NCI-H748 (cell line): Measurements from ENCODE around the gene UGT8.
"Not testable (repeated sequence)": the region's sequence is repeated elsewhere in the genome, so short reads cannot be mapped to it uniquely, and the experiment has no call there.

Source experiments
- DNase-seq: peaks from one replicate; lab custom pipeline; 2025; ENCODE audit not compliant: unreplicated experiment; lab: John Stamatoyannopoulos, UW

The UGT8 gene, protein sequence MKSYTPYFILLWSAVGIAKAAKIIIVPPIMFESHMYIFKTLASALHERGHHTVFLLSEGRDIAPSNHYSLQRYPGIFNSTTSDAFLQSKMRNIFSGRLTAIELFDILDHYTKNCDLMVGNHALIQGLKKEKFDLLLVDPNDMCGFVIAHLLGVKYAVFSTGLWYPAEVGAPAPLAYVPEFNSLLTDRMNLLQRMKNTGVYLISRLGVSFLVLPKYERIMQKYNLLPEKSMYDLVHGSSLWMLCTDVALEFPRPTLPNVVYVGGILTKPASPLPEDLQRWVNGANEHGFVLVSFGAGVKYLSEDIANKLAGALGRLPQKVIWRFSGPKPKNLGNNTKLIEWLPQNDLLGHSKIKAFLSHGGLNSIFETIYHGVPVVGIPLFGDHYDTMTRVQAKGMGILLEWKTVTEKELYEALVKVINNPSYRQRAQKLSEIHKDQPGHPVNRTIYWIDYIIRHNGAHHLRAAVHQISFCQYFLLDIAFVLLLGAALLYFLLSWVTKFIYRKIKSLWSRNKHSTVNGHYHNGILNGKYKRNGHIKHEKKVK

DNA sequence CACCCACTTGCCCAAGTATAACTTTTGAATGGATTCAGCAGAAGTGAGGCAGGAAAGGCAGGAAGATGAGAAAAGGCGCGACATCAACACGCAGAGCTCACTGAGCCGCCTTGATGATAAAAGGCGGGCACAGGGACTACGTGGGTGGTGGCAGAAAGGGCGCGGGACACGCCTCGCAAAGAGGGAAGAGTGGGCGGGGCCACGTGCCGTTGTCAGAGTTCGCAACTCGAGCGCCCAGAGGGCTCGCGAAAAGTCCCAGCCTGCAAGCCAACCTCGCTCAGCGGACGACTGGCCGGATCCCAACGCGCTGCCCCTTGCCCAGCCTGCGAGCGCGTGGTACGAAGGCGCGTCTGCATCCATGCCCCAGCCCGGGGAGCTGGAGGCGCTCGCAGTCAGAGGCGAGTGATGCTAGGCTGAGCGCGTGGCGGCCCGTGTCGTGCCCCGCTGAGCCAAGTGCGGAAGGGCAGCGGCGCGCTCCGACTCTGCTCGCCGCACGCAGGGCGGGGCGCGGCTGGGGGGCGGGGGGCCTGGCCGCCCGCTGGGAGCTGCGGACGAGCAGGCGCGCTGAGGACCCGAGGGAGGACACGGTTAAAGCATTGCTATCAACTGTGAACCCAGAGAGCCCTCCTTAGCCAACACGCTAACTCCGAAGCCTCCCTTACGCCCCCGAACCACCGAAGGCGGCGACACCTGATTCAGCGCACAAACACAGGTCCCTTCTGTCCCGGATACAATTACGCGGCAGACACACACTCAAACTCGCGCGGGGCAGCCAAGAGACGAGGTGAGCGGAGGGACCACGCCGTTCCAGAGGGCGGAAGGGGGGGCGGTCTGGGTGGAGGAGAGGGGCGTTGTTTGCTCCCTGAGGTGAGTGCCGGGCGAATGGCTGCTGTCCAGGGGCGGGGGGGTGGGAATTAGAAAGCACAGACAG lies at the start of gene UGT8:
Gene UGT8, plus strand, starts transcription at position 617 of the 931 bp plus-strand sequence. CDS start 24,074 bp downstream, outside the sequence.
- DNase-seq: peak; percentile 94

DNA sequence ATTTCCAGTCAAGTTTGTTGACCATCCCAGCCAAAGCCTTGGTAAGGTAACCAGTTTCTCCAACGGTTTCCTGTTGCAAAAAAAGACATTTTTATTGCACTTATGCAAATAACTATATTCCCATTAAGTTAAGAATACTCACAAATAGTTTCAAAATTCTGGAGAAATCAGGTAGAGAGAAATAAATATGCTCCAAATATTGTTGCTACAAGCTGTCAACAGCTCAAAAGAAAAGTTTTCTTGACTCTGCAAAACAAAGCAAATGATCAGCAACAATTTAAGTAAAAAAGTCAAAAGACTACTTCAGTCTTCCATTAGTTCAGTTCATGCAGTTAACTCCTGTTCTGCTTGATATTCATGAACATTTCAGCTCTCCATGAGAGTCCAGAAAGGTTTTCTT lies 49.0 kb upstream of the UGT8 start:
- no peak for DNase-seq

DNA sequence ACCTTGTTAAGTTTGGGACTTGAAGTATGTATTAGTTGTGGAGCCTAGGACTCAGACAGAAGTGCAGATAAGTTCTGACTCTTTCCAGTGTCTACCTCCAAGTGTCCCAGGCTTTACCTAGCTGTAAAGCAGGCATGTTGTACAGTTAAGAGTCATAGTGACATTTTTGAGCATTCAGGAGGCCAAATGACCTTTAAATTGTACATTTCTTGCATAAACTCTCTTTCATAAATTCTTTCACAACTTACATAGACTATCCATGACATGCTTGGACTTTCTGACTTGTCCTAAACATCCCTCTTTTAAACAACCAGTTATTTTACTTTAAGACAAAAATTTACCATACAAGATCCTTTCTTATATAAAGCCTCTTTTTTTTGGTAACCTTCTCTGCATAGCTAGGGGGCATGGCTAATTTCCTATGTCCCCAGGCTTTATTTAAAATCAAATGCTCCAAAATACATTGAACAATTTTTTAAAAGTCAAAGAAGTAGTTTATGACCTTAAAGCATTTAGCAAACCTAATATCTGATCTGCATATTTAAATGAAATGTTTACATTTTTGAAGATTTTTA lies 40.1 kb upstream of the UGT8 start:
- peak; percentile 21 for DNase-seq

DNA sequence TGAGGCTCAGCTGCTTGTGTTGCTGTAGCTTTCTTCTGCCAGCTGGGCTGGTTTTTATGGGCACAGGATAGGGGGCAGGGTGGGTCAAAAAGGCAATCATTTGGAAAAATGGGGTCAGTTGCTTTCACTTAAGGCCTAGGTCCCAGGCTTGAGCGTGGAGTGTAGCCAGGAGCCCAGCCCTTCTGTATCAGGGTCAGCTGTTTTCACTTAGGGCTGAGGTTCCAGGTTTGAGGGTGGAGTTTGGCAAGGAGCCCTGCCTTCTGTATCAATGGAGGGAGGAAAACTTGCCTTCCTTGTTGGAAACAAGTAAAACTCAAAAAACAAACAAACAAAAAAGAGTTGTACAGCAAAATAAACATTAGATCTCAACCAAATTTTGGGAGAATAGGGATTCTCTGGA lies 37.0 kb upstream of the UGT8 start:
- no peak for DNase-seq

DNA sequence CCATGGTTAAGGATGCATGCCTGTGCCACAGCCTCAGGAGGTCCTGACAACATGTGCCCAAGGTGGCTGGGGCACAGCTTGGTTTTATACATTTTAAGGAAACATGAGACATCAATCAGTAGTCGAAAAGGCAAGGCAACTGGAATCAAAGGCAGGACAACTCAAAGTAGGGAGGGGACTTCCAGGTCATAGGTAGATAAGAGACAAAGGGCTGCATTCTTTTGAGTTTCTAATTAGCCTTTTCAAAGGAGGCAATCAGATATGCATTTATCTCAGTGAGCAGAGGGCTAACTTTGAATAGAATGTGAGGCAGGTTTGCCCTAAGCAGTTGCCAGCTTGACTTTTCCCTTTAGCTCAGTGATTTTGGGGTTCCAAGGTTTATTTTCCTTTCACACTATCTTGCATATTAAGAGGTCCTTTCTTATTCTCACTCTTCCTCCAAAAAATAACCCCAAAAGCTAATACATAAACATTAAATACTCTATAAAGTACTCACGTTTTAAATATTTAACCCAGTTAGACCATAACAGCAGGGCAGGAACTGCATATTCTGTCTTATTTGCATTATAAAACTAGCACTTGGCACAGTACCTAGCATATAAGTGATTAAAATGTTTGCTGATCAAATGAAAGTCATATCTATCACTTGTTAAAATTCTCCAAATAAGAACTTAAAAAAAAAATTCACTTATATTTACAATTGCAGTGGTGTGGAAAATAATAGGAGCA lies 36.3 kb upstream of the UGT8 start:
- DNase-seq: peak; percentile 11

DNA sequence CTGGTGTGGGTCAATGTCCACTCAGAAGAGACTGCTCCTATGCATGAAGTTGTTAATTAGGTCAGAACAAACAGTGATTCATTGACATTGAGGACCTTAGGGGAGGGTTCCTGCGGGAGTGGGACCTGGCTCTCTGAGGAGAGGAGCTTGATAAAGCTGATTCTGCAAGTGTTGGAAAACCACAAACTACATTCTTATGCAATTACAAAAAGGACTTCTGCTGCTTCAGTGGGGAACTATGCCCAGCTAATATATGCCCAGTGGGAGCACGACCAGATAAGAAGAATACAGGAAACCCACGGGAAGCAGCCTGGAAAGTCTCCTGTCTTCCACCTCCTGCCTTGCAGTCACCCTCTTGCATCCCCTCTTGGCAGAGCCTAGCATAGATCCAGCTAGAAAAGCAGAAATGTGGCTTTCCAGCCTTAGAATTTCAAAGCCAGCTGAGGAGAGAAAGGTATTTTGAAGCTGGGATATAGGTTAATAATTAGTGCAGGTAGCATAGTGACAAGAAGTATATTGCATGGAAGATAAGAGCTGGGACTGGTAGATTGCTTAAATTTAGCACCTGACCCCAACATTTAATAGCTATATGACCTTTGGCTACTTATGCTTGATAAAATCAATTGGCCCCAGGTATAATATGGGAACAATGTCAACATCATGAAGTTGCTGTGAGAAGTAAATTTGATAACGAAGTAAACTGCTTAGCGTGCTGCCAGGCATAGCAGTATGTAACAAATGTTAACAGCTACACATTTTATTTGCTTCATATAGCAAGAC lies 34.9 kb upstream of the UGT8 start:
- DNase-seq: no peak

DNA sequence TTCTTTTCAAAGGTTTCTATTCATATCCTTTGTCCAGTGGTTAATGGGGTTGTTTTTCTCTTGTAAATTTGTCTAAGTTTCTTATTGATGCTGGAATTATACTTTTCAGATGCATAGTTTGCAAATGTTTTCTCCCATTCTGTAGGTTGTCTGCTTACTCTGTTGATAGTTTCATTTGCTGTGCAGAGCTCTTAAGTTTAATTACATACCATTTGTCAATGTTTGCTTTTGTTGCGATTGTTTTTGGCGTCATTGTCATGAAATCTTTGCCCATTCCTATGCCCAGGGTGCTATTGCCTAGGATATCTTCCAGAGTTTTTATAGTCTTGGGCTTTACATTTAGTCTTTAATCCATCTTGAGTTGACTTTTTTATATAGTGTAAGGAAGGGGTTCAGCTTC lies 21.2 kb upstream of the UGT8 start:
- peak; percentile 59 for DNase-seq

DNA sequence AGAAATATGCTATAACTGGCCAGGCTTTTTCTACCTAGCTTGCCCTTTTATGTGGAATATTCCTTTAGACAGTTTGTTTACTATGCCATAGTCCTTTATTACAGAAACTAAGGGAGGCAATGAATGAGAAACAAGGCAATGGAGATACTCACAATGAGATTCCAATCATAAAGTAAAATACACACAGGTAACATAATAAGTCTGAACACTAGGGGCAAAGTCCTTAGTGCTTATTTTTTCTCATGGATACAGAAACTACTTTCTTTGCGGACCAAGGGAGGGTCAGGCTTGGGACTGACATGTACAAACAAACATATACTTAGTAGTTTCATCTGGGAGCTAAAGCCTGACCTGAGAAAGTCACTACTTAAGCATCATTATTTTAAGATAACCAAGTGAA lies 16.0 kb upstream of the UGT8 start:
- DNase-seq: no peak

DNA sequence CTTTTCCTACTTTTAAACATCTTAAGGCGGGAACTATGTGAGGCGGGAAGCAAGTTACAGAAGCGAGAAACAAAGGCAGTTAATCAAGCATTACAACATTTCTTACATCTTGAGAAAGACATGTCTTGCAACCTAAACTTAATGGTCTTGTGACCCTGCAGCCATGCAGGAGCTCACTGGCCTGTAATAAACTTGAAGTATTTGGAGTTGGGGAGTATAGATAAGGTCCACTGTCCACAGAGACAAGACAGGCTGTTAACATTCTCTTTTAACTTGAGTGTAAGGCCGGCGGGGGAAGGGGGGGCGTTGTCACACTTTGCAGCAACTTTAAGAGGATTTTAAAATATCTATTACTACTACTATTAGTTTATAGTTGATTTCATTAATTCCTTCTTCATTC lies 10.3 kb upstream of the UGT8 start:
- DNase-seq: no peak

DNA sequence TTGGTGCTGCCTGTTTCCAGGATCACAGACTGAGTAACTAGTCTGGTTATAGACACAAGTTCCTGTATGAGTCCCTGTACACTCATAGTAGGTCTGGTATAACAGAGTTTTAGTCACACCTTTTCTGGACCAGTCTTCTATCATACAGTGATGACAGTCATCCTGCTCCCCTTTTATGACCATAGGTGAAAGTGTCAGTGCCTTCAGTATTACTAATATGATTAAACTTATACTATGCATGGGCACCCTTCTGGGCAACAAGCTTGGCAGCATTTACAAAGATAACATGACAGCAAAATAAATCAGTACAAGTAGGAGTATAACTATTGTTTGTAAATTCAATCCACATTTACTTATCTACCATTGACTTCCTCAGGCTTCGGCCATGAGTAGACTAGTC lies 8.2 kb upstream of the UGT8 start:
- DNase-seq: not testable (repeated sequence)

DNA sequence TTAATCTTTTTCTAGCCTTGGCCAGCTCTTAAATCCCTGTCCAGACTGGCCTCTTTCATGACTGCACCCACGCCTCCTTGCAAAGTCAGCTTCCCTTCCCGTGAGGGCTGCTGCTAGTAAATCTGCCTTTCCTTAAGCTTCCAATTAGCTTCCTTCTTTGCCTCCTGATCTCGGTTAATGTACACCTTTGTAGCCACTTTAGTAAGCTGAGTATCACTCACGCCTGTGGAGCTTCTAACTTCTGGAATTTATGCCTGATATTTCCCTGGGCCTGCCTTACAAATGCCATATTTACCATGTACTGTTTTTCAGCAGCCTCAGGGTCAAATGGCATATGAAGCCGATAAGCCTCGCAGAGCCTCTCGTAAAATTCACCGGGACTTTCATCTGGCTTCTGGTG lies 5.1 kb upstream of the UGT8 start:
- DNase-seq: no peak

DNA sequence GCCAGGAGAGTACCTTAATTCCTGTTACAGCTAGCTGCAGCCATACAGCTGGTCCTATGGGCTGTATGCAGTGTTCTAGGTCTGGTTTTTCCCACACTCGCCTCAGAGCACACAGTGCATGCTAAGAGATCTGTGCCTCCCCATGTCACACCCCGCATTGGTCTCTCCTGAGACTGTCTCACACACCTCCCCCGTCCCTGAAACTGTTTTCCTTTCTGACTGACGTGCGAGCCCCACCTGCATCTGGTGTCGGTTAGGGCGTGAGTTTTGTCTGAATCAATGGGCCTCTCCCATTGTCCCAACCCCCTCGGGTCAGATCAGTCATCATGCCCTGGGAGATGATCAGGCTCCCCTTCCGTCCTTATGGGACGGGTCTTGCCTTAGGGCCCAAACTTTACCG lies 3.4 kb upstream of the UGT8 start:
- no peak for DNase-seq

DNA sequence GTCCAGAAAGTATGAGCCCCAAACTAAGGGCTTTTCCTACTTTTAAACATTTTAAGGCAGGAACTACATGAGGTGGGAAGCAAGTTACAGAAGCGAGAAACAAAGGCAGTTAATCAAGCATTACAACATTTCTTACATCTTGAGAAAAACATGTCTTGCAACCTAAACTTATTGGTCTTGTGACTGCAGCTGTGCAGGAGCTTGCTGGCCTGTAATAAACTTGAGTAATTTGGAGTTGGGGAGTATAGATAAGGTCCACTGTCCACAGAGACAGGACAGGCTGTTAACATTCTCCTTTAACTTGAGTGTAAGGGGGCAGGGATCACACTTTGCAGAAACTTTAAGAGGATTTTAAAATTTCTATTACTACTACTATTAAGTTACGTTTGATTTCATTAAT lies 2.7 kb upstream of the UGT8 start:
- no peak for DNase-seq

DNA sequence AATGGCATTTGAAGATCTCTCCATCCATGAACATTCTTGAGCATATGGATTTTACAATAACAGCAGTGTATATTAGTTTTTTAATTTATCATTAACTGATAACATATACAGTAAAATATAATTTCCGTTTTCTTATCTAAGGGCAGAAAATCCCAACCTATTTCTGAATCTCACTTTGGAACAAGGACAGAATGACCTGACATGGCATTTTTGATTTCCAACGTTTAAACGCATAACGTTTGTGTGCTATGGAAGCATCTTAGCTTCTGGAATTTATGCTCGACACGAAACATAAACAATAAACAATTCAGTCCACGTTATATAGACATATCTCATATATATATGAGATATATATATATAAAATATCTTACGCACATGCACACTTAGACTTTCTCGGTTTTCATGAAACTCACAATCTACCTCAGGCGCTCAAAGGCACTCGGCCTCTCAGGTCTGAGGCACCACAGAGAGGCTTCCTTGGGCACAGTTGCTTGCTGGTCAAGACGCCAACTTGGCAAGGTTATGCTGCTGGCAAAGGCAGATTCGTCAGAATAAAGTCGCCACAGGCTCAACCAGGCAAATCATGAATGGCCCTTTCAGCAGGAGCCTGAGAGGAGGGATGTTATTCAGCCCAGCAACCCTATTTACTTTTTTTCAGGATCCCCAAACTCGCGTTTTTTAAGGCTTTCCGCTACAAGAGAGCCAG lies 1.0 kb upstream of the UGT8 start:
- DNase-seq: peak; percentile 64

DNA sequence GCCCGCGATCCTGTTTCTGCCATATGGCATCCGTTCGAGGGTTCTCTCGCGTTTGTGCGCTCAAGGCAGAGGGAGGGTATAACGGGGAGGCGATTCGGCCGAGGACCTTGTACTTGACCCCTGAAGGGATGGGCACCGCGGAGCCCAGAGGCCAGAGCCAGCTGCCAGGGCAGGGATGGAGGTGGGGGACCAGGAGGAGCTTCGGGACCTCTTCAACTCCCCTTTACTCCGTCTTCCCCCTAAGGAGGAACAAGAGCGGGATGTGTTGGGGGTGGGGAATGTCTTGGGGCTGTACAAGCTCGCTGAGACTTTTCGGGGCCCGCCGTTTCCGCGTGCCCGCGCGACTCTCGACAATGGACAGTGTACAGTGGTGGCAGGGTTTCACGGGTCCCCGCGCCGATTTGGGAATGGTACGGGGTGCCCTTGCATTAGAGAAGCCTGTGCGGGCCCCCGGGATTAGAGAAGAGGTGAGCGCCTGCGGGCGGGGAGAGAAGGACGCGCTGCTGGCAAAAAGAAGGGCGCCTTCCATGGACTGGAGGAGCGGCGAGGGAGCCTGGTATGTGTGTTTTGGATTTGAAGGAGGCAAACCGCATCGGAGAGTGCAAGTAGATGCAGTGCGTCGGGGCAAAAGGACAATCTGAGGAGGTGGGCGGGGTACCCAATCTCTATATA lies 760 bp downstream of the UGT8 start:
- peak; percentile 82 for DNase-seq

DNA sequence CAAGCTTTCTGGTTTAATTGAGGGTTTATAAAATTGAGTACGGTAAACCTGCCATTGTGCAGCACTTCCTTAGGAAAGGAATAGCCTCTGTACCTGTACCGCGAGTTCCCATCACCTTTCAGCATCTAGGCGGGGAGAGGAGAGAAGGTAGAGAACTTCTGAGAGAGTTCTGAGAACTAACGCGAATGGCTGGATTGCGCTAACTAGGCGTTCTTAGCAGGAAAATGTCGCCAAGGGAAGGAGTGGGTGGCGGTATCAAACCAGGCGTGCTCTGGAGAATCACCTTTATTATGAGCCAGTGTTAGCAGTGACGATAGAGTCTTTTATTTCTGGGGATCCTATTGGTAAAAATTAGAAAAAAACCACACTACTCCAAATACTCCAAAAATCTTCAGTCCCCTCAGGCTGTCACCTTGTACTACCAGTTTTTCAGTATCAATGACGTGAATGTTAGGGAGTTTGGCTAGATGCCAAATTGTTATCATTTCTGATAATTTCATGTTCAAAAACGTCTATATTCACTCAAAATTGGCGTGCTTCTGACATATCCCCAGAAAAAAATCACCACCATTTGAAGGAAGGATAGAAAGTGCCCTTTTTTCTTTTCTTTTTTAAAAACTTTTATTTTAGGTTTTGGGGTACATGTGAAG lies 1.4 kb downstream of the UGT8 start:
- peak; percentile 61 for DNase-seq

DNA sequence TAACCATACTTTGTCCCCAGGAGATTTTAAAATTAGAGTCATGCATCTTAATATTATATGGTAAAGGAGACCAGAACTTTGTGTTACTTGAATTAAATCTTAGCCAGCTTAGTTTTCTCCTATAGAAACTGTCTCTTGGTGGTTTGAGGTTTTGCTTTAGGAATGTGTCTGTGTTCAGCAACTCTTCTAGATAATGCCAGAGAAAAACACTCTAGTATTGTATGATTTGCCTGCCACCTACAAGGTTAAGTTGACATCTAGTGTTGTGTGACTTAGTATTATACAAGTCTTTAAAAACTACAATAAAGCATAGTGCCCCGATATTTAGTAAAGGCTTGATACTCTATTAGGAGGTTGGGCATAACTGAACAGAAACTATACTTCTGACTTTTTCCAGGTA lies 2.1 kb downstream of the UGT8 start:
- no peak for DNase-seq

DNA sequence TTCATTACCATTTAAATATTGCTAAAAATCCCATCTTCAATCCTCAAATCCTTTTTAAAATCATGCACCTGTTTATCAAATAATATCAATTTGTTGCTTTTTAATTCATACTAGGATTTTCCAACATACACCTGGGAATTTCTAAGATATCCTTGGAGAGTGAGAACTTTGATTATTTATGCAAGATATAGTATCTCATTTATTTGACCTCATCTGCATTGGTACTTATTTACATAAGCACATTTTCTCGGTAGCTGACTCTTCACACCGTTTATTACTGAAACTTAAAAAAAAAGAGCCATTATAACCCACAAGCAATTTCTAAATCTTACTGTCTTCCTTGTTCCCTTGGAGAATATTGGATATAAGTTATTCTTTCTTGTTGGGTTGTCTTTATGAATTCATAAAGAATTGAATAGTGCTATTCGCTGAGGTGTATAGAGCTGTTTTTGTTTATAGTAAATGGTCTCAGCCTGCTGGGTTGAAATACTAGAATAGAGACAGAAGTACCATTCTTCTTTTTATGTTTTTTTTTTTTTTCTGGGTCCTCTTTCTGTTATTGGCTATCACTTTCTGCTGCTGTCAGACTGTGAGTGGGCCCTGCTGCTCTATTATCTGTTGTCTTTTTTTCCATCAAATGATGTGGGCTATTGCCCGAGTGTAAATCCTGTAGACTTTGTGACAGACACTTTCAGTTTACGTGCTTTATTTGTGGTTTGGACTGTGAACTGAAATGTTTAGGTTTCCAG lies 2.9 kb downstream of the UGT8 start:
- DNase-seq: peak; percentile 50
